ENCODE data around the gene EXOC3L4.

EXOC3L4 gene

DNA sequence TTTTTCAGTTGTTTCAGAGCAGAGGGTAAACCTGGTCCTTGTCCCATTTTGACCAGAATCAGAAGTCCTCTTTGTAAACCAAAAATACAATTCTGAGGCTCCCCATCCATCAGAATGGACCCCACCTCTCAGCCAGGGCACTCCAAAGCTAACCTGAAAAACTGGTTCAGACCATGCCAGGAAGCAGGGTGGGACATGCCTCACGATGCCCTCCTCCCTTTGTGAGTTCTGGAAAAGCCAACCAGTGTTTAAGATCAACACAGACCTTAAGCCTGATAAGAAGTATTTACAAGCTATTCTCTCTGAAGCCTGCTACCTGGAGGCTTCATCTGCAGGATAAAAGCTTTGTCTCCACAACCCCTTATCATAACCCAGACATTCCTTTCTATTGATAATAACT is 64.2 kb downstream of the EXOC3L4 start:
- DNase-seq = no peak

Measured in stimulated activated CD4-positive, alpha-beta T cell treated with anti-CD3 and anti-CD28 coated beads, Interleukin-4, amount 100 ng/mL, for 4 hours (primary cell).